Ovary (tissue), 3 donors: Measurements from ENCODE around the gene ARHGEF28.

Experiments used
- EP300 ChIP-seq: sonication (generic); formaldehyde crosslinking; IDR thresholded peaks from one replicate; pipeline ENCODE4 v1.6.1; 2017; ENCODE audit warnings: antibody characterized with exemption
- POLR2A ChIP-seq: fragments of 450-650 bp; IDR thresholded peaks from one replicate; pipeline ENCODE4 v1.6.1; 2017; ENCODE audit warnings: antibody characterized with exemption, mild to moderate bottlenecking, moderate library complexity
- TF ChIP-seq, protein P1 (sequence below), 3 donors: fragments of 450-650 bp in 2 of 3; fragments of 200-600 bp in 1 of 3; IDR thresholded peaks; one replicate each; pipeline versions ENCODE4 v1.5.1 to v1.8.0; 2016 to 2022; ENCODE audit warnings: antibody characterized with exemption in 3 of 3, mild to moderate bottlenecking in 1 of 3
- donor health status: DM: no; HTN: no; CAD: no.

GRCh38 chr5:73985145-73985544, 359.1 kb downstream of the ARHGEF28 start:
- TF ChIP-seq, protein P1, sequence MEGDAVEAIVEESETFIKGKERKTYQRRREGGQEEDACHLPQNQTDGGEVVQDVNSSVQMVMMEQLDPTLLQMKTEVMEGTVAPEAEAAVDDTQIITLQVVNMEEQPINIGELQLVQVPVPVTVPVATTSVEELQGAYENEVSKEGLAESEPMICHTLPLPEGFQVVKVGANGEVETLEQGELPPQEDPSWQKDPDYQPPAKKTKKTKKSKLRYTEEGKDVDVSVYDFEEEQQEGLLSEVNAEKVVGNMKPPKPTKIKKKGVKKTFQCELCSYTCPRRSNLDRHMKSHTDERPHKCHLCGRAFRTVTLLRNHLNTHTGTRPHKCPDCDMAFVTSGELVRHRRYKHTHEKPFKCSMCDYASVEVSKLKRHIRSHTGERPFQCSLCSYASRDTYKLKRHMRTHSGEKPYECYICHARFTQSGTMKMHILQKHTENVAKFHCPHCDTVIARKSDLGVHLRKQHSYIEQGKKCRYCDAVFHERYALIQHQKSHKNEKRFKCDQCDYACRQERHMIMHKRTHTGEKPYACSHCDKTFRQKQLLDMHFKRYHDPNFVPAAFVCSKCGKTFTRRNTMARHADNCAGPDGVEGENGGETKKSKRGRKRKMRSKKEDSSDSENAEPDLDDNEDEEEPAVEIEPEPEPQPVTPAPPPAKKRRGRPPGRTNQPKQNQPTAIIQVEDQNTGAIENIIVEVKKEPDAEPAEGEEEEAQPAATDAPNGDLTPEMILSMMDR (IDR thresholded peaks at IDR 0.05) = no peak
- TF ChIP-seq POLR2A = no peak
- TF ChIP-seq EP300 = no peak
